Duodenal mucosa (tissue), 2 donors: Measurements from ENCODE around the gene VAT1.
"Not testable (repeated sequence)": the region's sequence is repeated elsewhere in the genome, so short reads cannot be mapped to it uniquely, and the experiment has no call there.

Experiments
- H3K27ac ChIP-seq: one replicate; pipeline ENCODE4 v1.7.0; 2013; ENCODE audit warnings: low read depth, low read length
- H3K27me3 ChIP-seq, 2 donors: one replicate each; pipeline ENCODE4 v1.7.0; 2013; ENCODE audit warnings: low read length in 2 of 2, control low read depth in 1 of 2; ENCODE audit not compliant: insufficient read depth in 2 of 2, control insufficient read depth in 1 of 2
- H3K36me3 ChIP-seq, 2 donors: one replicate each; pipeline ENCODE4 v1.7.0; 2013; ENCODE audit warnings: low read length in 2 of 2, control low read depth in 1 of 2; ENCODE audit not compliant: insufficient read depth in 2 of 2, control insufficient read depth in 1 of 2
- H3K4me1 ChIP-seq, 2 donors: one replicate each; pipeline ENCODE4 v1.7.0; 2013; ENCODE audit warnings: low read length in 2 of 2, control low read depth in 1 of 2; ENCODE audit not compliant: insufficient read depth in 2 of 2, control insufficient read depth in 1 of 2
- H3K4me3 ChIP-seq, 2 donors: one replicate each; pipeline ENCODE4 v1.7.0; 2013; ENCODE audit warnings: low read length in 2 of 2, low read depth in 1 of 2
- H3K9ac ChIP-seq, 2 donors: one replicate each; pipeline ENCODE4 v1.7.0; 2013; ENCODE audit warnings: low read length in 2 of 2, low read depth in 1 of 2
- H3K9me3 ChIP-seq, 2 donors: one replicate each; pipeline ENCODE4 v1.7.0; 2013; ENCODE audit warnings: low read length in 2 of 2, control low read depth in 1 of 2; ENCODE audit not compliant: control insufficient read depth in 1 of 2

Gene VAT1

GRCh38 chr17:43021741-43022512, at the start of gene VAT1:
TSS of gene VAT1 (minus strand) at chr17:43022385. CDS start at chr17:43022322, 63 bp downstream.
- H3K9ac ChIP-seq: peak within 1 kb of the TSS; percentile 77 to 85
- H3K36me3 ChIP-seq: peaks cover 0 to 4% of the 10 kb centered on the region in 2 donors
- peak within 1 kb of the TSS; percentile 88 to 91 for H3K4me3 ChIP-seq
- H3K27me3 ChIP-seq: no peaks in the 10 kb centered on the region
- H3K27ac ChIP-seq: peak within 1 kb of the TSS; percentile 80
- peaks cover 12 to 38% of the 10 kb centered on the region in 2 donors for H3K4me1 ChIP-seq
- no peaks in the 10 kb centered on the region for H3K9me3 ChIP-seq

- H3K4me1 ChIP-seq: no peaks in the 10 kb centered on the region
- H3K9me3 ChIP-seq: no peaks in the 10 kb centered on the region
- H3K9ac ChIP-seq: no peak overlapping the region
- no peak overlapping the region for H3K4me3 ChIP-seq
- no peak overlapping the region for H3K27ac ChIP-seq
- no peaks in the 10 kb centered on the region for H3K27me3 ChIP-seq
- H3K36me3 ChIP-seq: peaks cover 3 to 4% of the 10 kb centered on the region in 2 donors
These were observed 48.7 kb upstream of the VAT1 start for GRCh38 chr17:43070872-43071271.

- Histone ChIP-seq H3K27ac (no peak overlapping the region), H3K36me3 (peaks cover 3 to 4% of the 10 kb centered on the region in 2 donors), H3K4me3 (no peak overlapping the region), H3K9ac (no peak overlapping the region), H3K27me3 (no peaks in the 10 kb centered on the region), H3K9me3 (no peaks in the 10 kb centered on the region), H3K4me1 (no peaks in the 10 kb centered on the region)
These were observed 48.1 kb upstream of the VAT1 start for GRCh38 chr17:43070257-43070656.

- H3K27me3 ChIP-seq: no peaks in the 10 kb centered on the region
- no peak overlapping the region for H3K27ac ChIP-seq
- peaks cover 4 to 6% of the 10 kb centered on the region in 2 donors for H3K36me3 ChIP-seq
- no peaks in the 10 kb centered on the region for H3K9me3 ChIP-seq
- H3K9ac ChIP-seq: no peak overlapping the region
- H3K4me3 ChIP-seq: no peak overlapping the region
- H3K4me1 ChIP-seq: no peaks in the 10 kb centered on the region
These were observed 47.2 kb upstream of the VAT1 start for GRCh38 chr17:43069368-43069898.

GRCh38 chr17:43068570-43069367, 46.6 kb upstream of the VAT1 start:
- no peak overlapping the region for H3K4me3 ChIP-seq
- no peaks in the 10 kb centered on the region for H3K9me3 ChIP-seq
- no peaks in the 10 kb centered on the region for H3K27me3 ChIP-seq
- H3K36me3 ChIP-seq: peaks cover 4 to 6% of the 10 kb centered on the region in 2 donors
- no peak overlapping the region for H3K27ac ChIP-seq
- H3K9ac ChIP-seq: no peak overlapping the region
- H3K4me1 ChIP-seq: no peaks in the 10 kb centered on the region

- Histone ChIP-seq H3K4me1 (no peaks in the 10 kb centered on the region), H3K9ac (no peak overlapping the region), H3K27me3 (no peaks in the 10 kb centered on the region), H3K36me3 (peaks cover 0 to 6% of the 10 kb centered on the region in 2 donors), H3K4me3 (no peak overlapping the region), H3K27ac (no peak overlapping the region), H3K9me3 (no peaks in the 10 kb centered on the region)
These were observed 40.9 kb upstream of the VAT1 start for GRCh38 chr17:43062984-43063638.

- H3K27ac ChIP-seq: no peak overlapping the region
- no peaks in the 10 kb centered on the region for H3K4me1 ChIP-seq
- H3K9me3 ChIP-seq: no peaks in the 10 kb centered on the region
- H3K4me3 ChIP-seq: no peak overlapping the region
- H3K36me3 ChIP-seq: peaks cover 0 to 18% of the 10 kb centered on the region in 2 donors
- H3K27me3 ChIP-seq: no peaks in the 10 kb centered on the region
- no peak overlapping the region for H3K9ac ChIP-seq
These were observed 33.9 kb upstream of the VAT1 start for GRCh38 chr17:43056051-43056450.

GRCh38 chr17:43053008-43053407, 30.8 kb upstream of the VAT1 start:
- not testable (repeated sequence) for H3K27ac ChIP-seq, H3K4me3 ChIP-seq, H3K4me1 ChIP-seq, H3K9me3 ChIP-seq, H3K9ac ChIP-seq, H3K27me3 ChIP-seq
- H3K36me3 ChIP-seq: peaks cover 0 to 18% of the 10 kb centered on the region in 2 donors

- H3K4me1 ChIP-seq: no peaks in the 10 kb centered on the region
- no peak overlapping the region for H3K27ac ChIP-seq
- no peaks in the 10 kb centered on the region for H3K9me3 ChIP-seq
- no peak overlapping the region for H3K4me3 ChIP-seq
- H3K36me3 ChIP-seq: peaks cover 0 to 18% of the 10 kb centered on the region in 2 donors
- H3K27me3 ChIP-seq: no peaks in the 10 kb centered on the region
- H3K9ac ChIP-seq: no peak overlapping the region
These were observed 29.8 kb upstream of the VAT1 start for GRCh38 chr17:43051969-43052368.

GRCh38 chr17:43044024-43044423, 21.8 kb upstream of the VAT1 start:
- no peaks in the 10 kb centered on the region for H3K9me3 ChIP-seq
- H3K9ac ChIP-seq: no peak overlapping the region
- no peaks in the 10 kb centered on the region for H3K27me3 ChIP-seq
- no peaks in the 10 kb centered on the region for H3K36me3 ChIP-seq
- no peak overlapping the region for H3K4me3 ChIP-seq
- no peaks in the 10 kb centered on the region for H3K4me1 ChIP-seq
- no peak overlapping the region for H3K27ac ChIP-seq
